Upper lobe of left lung (tissue), 6 donors: ENCODE results near the gene RNF224. TPM values are rescaled to one million over a fixed set of nuclear protein-coding genes. Genes with fewer than 3 reads are reported as not detected.

Experiments used
- ATAC-seq, 2 donors: fragments of 200-7000 bp; cut with Tn5 transposase; one replicate each; pipeline ENCODE4 v1.9.1; 2022; ENCODE audit warnings: mild to moderate bottlenecking in 2 of 2, moderate library complexity in 2 of 2; ENCODE audit not compliant: low FRiP score in 2 of 2
- DNase-seq, 2 donors: peaks; one replicate each; pipeline ENCODE4 v3.0.0-alpha.2; 2019 to 2020
- H3K27ac ChIP-seq, 4 donors: fragments of 200-600 bp; sonication (generic); one replicate each; pipeline ENCODE4 v1.5.1; 2016 to 2019
- H3K27me3 ChIP-seq, 4 donors: fragments of 200-600 bp; sonication (generic); one replicate each; pipeline ENCODE4 v1.5.1; 2017 to 2019
- H3K36me3 ChIP-seq, 4 donors: fragments of 200-600 bp; sonication (generic); one replicate each; pipeline ENCODE4 v1.5.1; 2016 to 2019
- H3K4me1 ChIP-seq, 4 donors: fragments of 200-600 bp; sonication (generic); one replicate each; pipeline ENCODE4 v1.5.1; 2018 to 2019
- H3K4me3 ChIP-seq, 4 donors: fragments of 200-600 bp; sonication (generic); one replicate each; pipeline ENCODE4 v1.5.1; 2017 to 2019; ENCODE audit warnings: mild to moderate bottlenecking in 2 of 4, moderate library complexity in 1 of 4
- H3K9me3 ChIP-seq, 4 donors: fragments of 200-600 bp; sonication (generic); one replicate each; pipeline ENCODE4 v1.5.1; 2018 to 2019
- CTCF ChIP-seq, 6 experiments: fragments of 450-650 bp in 4 of 6; fragments of 200-600 bp in 2 of 6; sonication (generic) in 2 of 6; IDR thresholded peaks; one replicate each; pipeline ENCODE4 v1.5.1; 2016 to 2019; ENCODE audit warnings: antibody characterized with exemption in 6 of 6
- EP300 ChIP-seq, 4 donors: sonication (generic); formaldehyde crosslinking; IDR thresholded peaks; one replicate each; pipeline ENCODE4 v1.5.1; 2017; ENCODE audit warnings: antibody characterized with exemption in 4 of 4, control low read depth in 2 of 4
- POLR2A ChIP-seq, 4 donors: fragments of 450-650 bp; IDR thresholded peaks; one replicate each; pipeline ENCODE4 v1.5.1; 2016 to 2017; ENCODE audit warnings: antibody characterized with exemption in 4 of 4, mild to moderate bottlenecking in 2 of 4
- POLR2AphosphoS5 ChIP-seq, 2 donors: sonication (generic); formaldehyde crosslinking; IDR thresholded peaks; one replicate each; pipeline ENCODE4 v1.5.1; 2017; ENCODE audit warnings: antibody characterized with exemption in 2 of 2
- WGBS, 2 donors: methylation state at CpG; one replicate each; pipeline ENCODE4 v1.1.5; 2017 to 2018; 5-methylcytosine and 5-hydroxymethylcytosine counted together
- total RNA-seq, 6 donors: library from RNA; depleted of rRNA in 4 of 6; stranded (reverse); fragments of >200 nt in 4 of 6; gene quantifications; one replicate each; pipeline versions ENCODE4 v1.1.0 to v1.2.1, GENCODE V29; 2016 to 2021
- donor health status: DM: no; HTN: no; CAD: no; lungs with moderate emphysema.
- donor health status: DM: no; HTN: yes; CAD: no; lungs with severe emphysema.

Gene RNF224
- total RNA-seq, 6 donors from 2014 or later = 0.46 to 0.59 (median 0.57) TPM; not detected in 3

GRCh38 chr9:137273611-137274320, 46.5 kb downstream of the RNF224 start:
- Histone ChIP-seq H3K27ac (peak overlapping the region; percentile 58 to 95 (median 76)), H3K4me1 (peaks cover 42 to 98% (median 73%) of the 10 kb centered on the region in 4 donors), H3K9me3 (no peaks in the 10 kb centered on the region), H3K4me3 (no peak overlapping the region), H3K27me3 (no peaks in the 10 kb centered on the region), H3K36me3 (peaks cover 4 to 33% (median 19%) of the 10 kb centered on the region in 4 donors)
- TF ChIP-seq CTCF (IDR thresholded peaks at IDR 0.05) (no peak), POLR2AphosphoS5 (IDR thresholded peaks at IDR 0.05) (no peak), POLR2A (IDR thresholded peaks at IDR 0.05) (no peak), EP300 (IDR thresholded peaks at IDR 0.05) (no peak)
- peak; percentile 41 to 58 for DNase-seq
- no peak for ATAC-seq
- 72 to 80% methylated on average over 5 to 15 of the region's 15 CpGs for WGBS, 2 donors

GRCh38 chr9:137275203-137275587, 47.9 kb downstream of the RNF224 start:
- peaks cover 10 to 42% (median 32%) of the 10 kb centered on the region in 4 donors for H3K36me3 ChIP-seq
- H3K27me3 ChIP-seq = no peaks in the 10 kb centered on the region
- 80 to 86% methylated on average over 10 of the region's 10 CpGs for WGBS, 2 donors
- DNase-seq (no peak), ATAC-seq (no peak)
- H3K4me1 ChIP-seq = peaks cover 39 to 97% (median 66%) of the 10 kb centered on the region in 4 donors
- H3K4me3 ChIP-seq = no peak overlapping the region
- H3K9me3 ChIP-seq = no peaks in the 10 kb centered on the region
- TF ChIP-seq POLR2AphosphoS5 (IDR thresholded peaks at IDR 0.05) (no peak), CTCF (IDR thresholded peaks at IDR 0.05) (no peak), POLR2A (IDR thresholded peaks at IDR 0.05) (no peak)
- H3K27ac ChIP-seq = peak overlapping the region; percentile 95 to 98 (median 96)

GRCh38 chr9:137275588-137276472, 48.5 kb downstream of the RNF224 start:
- Histone ChIP-seq H3K27ac (peak overlapping the region; percentile 95 to 98 (median 96)), H3K4me1 (peaks cover 39 to 98% (median 67%) of the 10 kb centered on the region in 4 donors), H3K27me3 (no peaks in the 10 kb centered on the region), H3K4me3 (no peak overlapping the region), H3K9me3 (no peaks in the 10 kb centered on the region), H3K36me3 (peaks cover 10 to 43% (median 38%) of the 10 kb centered on the region in 4 donors)
- no peak for TF ChIP-seq POLR2A (IDR thresholded peaks at IDR 0.05)
- TF ChIP-seq EP300 (IDR thresholded peaks at IDR 0.05) = no peak
- TF ChIP-seq POLR2AphosphoS5 (IDR thresholded peaks at IDR 0.05) = no peak
- TF ChIP-seq CTCF (IDR thresholded peaks at IDR 0.05) = no peak
- DNase-seq (peak in 1 of 2 donors; percentile 77), ATAC-seq (no peak)
- WGBS, 2 donors = 84% methylated on average over 21 to 24 of the region's 24 CpGs

- TF ChIP-seq CTCF (IDR thresholded peaks at IDR 0.05) (no peak), POLR2A (IDR thresholded peaks at IDR 0.05) (no peak), POLR2AphosphoS5 (IDR thresholded peaks at IDR 0.05) (peak in 1 of 2 donors; percentile 36)
- DNase-seq (peak; percentile 76 to 92), ATAC-seq (peak; percentile 53 to 77)
- H3K27ac ChIP-seq = peak overlapping the region; percentile 95 to 98 (median 96)
- peak overlapping the region; percentile 18 to 86 (median 68) for H3K4me3 ChIP-seq
- H3K4me1 ChIP-seq = peaks cover 39 to 98% (median 63%) of the 10 kb centered on the region in 4 donors
- 2 to 35% methylated on average over 8 to 29 of the region's 30 CpGs for WGBS, 2 donors
- no peaks in the 10 kb centered on the region for H3K9me3 ChIP-seq
- H3K27me3 ChIP-seq = no peaks in the 10 kb centered on the region
- H3K36me3 ChIP-seq = peaks cover 10 to 46% (median 40%) of the 10 kb centered on the region in 4 donors
These were observed 49.4 kb downstream of the RNF224 start for GRCh38 chr9:137276473-137277328.
